Endothelial cell of umbilical vein (primary cell): ENCODE measurements around the gene CDC42BPB. TPM values are rescaled to one million over a fixed set of nuclear protein-coding genes. Genes with fewer than 3 reads are reported as not detected.

Source experiments
- BruUV-seq: library from RNA; stranded (reverse); fragments of 400-500 nt; replicated peaks from 2 replicates; lab custom pipeline; 2021; lab: Mats Ljungman, UMichigan
- CTCF ChIA-PET: fragments of 300-600, 350-600 bp; sonication (Branson Sonifier 250); formaldehyde crosslinking; loops from one replicate; lab custom pipeline; 2021; ENCODE audit warnings: antibody characterized with exemption, inconsistent platforms; lab: Charles Lee
- POLR2A ChIA-PET: fragments of 300-600, 350-600 bp; sonication (Branson Sonifier 250); formaldehyde crosslinking; loops from one replicate; lab custom pipeline; 2021; ENCODE audit warnings: antibody characterized with exemption, inconsistent platforms; lab: Charles Lee
- DNase-seq: peaks from one replicate; pipeline ENCODE4 v3.0.0-alpha.2; 2011; ENCODE audit warnings: low read depth, low spot score
- FAIRE-seq: peaks from 2 replicates; lab custom pipeline; 2011; peaks lifted over from hg19 to GRCh38; lab: Jason Lieb, UNC
- H2AFZ ChIP-seq: 2 replicates; pipeline ENCODE4 v1.6.0; 2012; ENCODE audit warnings: low read depth, low read length, control low read depth, inconsistent platforms
- H3K27ac ChIP-seq: 2 replicates; pipeline ENCODE4 v1.5.1; 2011; ENCODE audit warnings: low read depth, mild to moderate bottlenecking, control low read depth, low read length, moderate library complexity; ENCODE audit not compliant: insufficient read depth
- H3K27me3 ChIP-seq, 2 experiments: 2 replicates each; pipeline versions ENCODE4 v1.6.0 to v1.6.1; 2011; ENCODE audit warnings: low read length in 2 of 2, mixed read lengths in 1 of 2; ENCODE audit not compliant: control insufficient read depth in 2 of 2, insufficient read depth in 2 of 2
- H3K36me3 ChIP-seq, 2 experiments: 2 replicates in 1 of 2; 3 replicates in 1 of 2; pipeline ENCODE4 v1.5.1; 2011; ENCODE audit warnings: low read length in 2 of 2, mild to moderate bottlenecking in 1 of 2, moderate library complexity in 1 of 2; ENCODE audit not compliant: control insufficient read depth in 2 of 2, insufficient read depth in 2 of 2; ENCODE audit errors: extremely low read depth in 1 of 2
- H3K4me1 ChIP-seq: 3 replicates; pipeline ENCODE4 v1.5.1; 2011; ENCODE audit warnings: mild to moderate bottlenecking, low read length; ENCODE audit not compliant: control insufficient read depth, insufficient read depth; ENCODE audit errors: extremely low read depth
- H3K4me2 ChIP-seq: 2 replicates; pipeline ENCODE4 v1.6.1; 2011; ENCODE audit warnings: low read length, control low read depth, mixed read lengths; ENCODE audit not compliant: insufficient read depth
- H3K4me3 ChIP-seq, 3 experiments: fragments of 200-600 bp in 1 of 3; sonication (generic), shearing (Covaris generic) in 1 of 3; replicated peaks in 1 of 3; 2 replicates each; pipeline ENCODE4 v1.5.1; 2011 to 2016; ENCODE audit warnings: control low read depth in 3 of 3, low read length in 3 of 3, mild to moderate bottlenecking in 2 of 3, inconsistent platforms in 1 of 3, low read depth in 1 of 3, moderate library complexity in 1 of 3; ENCODE audit not compliant: insufficient read depth in 1 of 3
- H3K79me2 ChIP-seq: 2 replicates; pipeline ENCODE4 v1.6.0; 2012; ENCODE audit warnings: low read length, inconsistent platforms; ENCODE audit not compliant: control insufficient read depth, insufficient read depth
- H3K9ac ChIP-seq: replicated peaks from 2 replicates; pipeline ENCODE3; 2011; ENCODE audit warnings: low read length, control low read depth; ENCODE audit not compliant: insufficient read depth; ENCODE audit errors: extremely low read depth
- H3K9me1 ChIP-seq: replicated peaks from 3 replicates; pipeline ENCODE4 v1.6.0; 2011; ENCODE audit warnings: mild to moderate bottlenecking, low read length; ENCODE audit not compliant: control insufficient read depth, insufficient read depth; ENCODE audit errors: extremely low read depth
- H3K9me3 ChIP-seq: replicated peaks from 2 replicates; pipeline ENCODE4 v1.5.1; 2012; ENCODE audit warnings: low read length, inconsistent platforms; ENCODE audit not compliant: control insufficient read depth, insufficient read depth
- H4K20me1 ChIP-seq: replicated peaks from 2 replicates; pipeline ENCODE3; 2011; ENCODE audit warnings: mild to moderate bottlenecking, low read length; ENCODE audit not compliant: control insufficient read depth, insufficient read depth; ENCODE audit errors: extremely low read depth
- FOS ChIP-seq: IDR thresholded peaks from 2 replicates; pipeline ENCODE4 v1.6.1; 2011; ENCODE audit warnings: mild to moderate bottlenecking, low read length, moderate library complexity, borderline replicate concordance; ENCODE audit not compliant: insufficient read depth
- GATA2 ChIP-seq: IDR thresholded peaks from 2 replicates; pipeline ENCODE4 v1.7.0; 2011; ENCODE audit warnings: low read depth, mild to moderate bottlenecking, moderate library complexity, mixed read lengths, low read length; ENCODE audit not compliant: insufficient read length, insufficient read depth
- JUN ChIP-seq: IDR thresholded peaks from 2 replicates; pipeline ENCODE4 v1.6.1; 2011; ENCODE audit warnings: borderline replicate concordance, low read depth; ENCODE audit not compliant: insufficient read length, insufficient read depth
- POLR2A ChIP-seq: IDR thresholded peaks from 2 replicates; pipeline ENCODE4 v1.6.1; 2012; ENCODE audit warnings: low read depth, mild to moderate bottlenecking, control low read depth, low read length
- dilution Hi-C: fragments of 300-500 bp; cut with MboI; formaldehyde crosslinking; loops from one replicate; pipeline ENCODE4 v1.15.0; 2019; ENCODE audit warnings: low sequenced_read_pairs; ENCODE audit not compliant: extremely low pct_ligation_motif_present
- intact Hi-C: fragments of 100-400 bp; cut with micrococcal nuclease; formaldehyde crosslinking; loops from one replicate; pipeline ENCODE4 v1.10.0; 2022
- polyA plus RNA-seq, 4 experiments: library from polyadenylated mRNA; depleted of rRNA in 3 of 4; stranded (reverse) in 3 of 4; unstranded in 1 of 4; fragments of >200 nt; gene quantifications; 2 replicates each; pipeline versions ENCODE4 v1.2.1 to v1.2.3, GENCODE V29; 2011 to 2012; ENCODE audit warnings: missing spikeins in 1 of 4
- total RNA-seq: library from RNA; stranded (reverse); gene quantifications from 2 replicates; pipeline ENCODE4 v1.2.3, GENCODE V29; 2021
- TF ChIP-seq, protein P1 (sequence below), 2 donors: IDR thresholded peaks; 1 replicate in 1 of 2; 2 replicates in 1 of 2; pipeline ENCODE4 v1.5.1; 2011; ENCODE audit warnings: low read length in 2 of 2, mild to moderate bottlenecking in 2 of 2, moderate library complexity in 2 of 2, control low read depth in 1 of 2, inconsistent platforms in 1 of 2, low read depth in 1 of 2; ENCODE audit not compliant: insufficient read depth in 1 of 2; ENCODE audit errors: extremely low read depth in 1 of 2

CDC42BPB gene
- total and polyA plus RNA-seq, 2 donors (not counting 3 experiments of a cell fraction or from before 2014, with no cell fraction given) = 82.6 to 131 TPM

DNA sequence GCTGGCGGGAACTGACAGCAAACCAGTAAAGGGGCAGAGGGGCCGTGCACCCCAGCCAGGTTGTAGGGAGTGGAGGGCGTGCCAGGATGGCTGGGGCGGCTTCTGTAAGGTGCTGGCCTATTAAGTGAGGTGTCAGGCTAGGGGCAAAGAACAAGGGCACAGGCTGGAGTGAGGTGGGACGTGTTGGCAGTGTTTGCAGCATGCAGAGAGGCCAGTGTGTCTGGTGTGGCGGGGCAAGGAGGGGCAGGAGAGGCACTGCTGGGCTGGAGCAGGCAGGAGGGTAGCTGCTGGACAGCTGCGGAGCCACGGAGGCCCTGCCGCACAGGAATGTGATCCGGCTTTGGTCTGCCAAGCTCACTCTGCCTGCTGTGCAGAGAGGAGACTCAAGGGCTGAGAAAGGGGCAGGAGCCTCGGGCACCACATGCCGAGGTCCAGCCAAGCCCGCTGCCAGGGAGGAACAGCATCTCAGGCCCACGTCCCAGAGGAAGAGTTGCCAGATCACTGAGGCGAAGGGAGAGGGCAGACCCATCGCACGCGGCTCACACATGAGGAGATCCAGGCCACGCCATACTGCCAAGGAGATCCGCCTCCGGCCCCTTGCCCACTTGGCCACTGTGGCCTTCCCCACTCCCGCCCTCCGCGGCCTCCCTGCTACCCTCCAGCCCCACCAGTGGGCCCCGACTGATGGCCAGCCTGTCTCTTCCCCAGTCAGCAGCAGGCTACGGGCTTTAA lies 88.1 kb downstream of the CDC42BPB start:
- Histone ChIP-seq H3K36me3 (peaks cover 32 to 59% of the 10 kb centered on the region in 2 experiments), H2AFZ (no peak overlapping the region), H4K20me1 (no peaks in the 10 kb centered on the region), H3K4me3 (no peak overlapping the region), H3K27me3 (no peaks in the 10 kb centered on the region), H3K27ac (no peak overlapping the region), H3K4me1 (no peaks in the 10 kb centered on the region), H3K9me1 (no peaks in the 10 kb centered on the region), H3K79me2 (no peaks in the 10 kb centered on the region), H3K9me3 (no peaks in the 10 kb centered on the region), H3K4me2 (no peak overlapping the region), H3K9ac (no peak overlapping the region)
- ChIA-PET CTCF (interaction anchor here (0.9 to 1.0 kb wide), 2 partner anchors 8 to 14 kb away, joined by 3 read pairs; no protein-coding TSS in a partner anchor), POLR2A (no interaction called here)
- TF ChIP-seq GATA2 = no peak
- no TSS peak for BruUV-seq
- dilution Hi-C loops (no loop called here), intact Hi-C loops (no loop called here)
- DNase-seq (no peak), FAIRE-seq (no peak)

DNA sequence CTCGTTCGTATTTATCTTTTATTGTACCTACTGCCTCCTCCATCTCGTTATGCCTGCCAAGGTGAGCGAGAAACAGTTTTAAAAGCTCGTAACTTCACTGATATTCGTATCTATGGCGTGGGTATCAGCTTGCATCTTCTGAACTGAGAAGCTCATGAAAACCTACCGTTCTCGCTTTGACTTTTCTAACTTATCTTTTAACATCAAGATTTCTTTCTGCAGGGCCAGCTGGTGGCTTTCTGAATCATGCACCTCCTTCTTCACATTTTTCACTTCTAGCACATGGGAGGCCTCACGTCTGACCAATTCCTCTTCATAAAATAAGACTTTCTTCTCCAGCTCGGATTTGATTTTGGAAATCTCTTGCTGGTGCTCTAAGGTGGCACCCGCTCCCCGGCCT lies 89.0 kb downstream of the CDC42BPB start:
- H3K79me2 ChIP-seq = no peaks in the 10 kb centered on the region
- FAIRE-seq = no peak
- H3K4me1 ChIP-seq = no peaks in the 10 kb centered on the region
- no peak overlapping the region for H2AFZ ChIP-seq
- H3K4me3 ChIP-seq = no peak overlapping the region
- dilution Hi-C loops = no loop called here
- H3K9me1 ChIP-seq = no peaks in the 10 kb centered on the region
- TF ChIP-seq JUN = no peak
- TF ChIP-seq, protein P1, sequence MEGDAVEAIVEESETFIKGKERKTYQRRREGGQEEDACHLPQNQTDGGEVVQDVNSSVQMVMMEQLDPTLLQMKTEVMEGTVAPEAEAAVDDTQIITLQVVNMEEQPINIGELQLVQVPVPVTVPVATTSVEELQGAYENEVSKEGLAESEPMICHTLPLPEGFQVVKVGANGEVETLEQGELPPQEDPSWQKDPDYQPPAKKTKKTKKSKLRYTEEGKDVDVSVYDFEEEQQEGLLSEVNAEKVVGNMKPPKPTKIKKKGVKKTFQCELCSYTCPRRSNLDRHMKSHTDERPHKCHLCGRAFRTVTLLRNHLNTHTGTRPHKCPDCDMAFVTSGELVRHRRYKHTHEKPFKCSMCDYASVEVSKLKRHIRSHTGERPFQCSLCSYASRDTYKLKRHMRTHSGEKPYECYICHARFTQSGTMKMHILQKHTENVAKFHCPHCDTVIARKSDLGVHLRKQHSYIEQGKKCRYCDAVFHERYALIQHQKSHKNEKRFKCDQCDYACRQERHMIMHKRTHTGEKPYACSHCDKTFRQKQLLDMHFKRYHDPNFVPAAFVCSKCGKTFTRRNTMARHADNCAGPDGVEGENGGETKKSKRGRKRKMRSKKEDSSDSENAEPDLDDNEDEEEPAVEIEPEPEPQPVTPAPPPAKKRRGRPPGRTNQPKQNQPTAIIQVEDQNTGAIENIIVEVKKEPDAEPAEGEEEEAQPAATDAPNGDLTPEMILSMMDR (IDR thresholded peaks at IDR 0.05; ENCODE audit: extremely low read depth in 1 of 2, insufficient read depth in 1 of 2, low read depth in 1 of 2, low read length in 2 of 2) = no peak
- no peak for TF ChIP-seq POLR2A
- TF ChIP-seq FOS = no peak
- no peaks in the 10 kb centered on the region for H3K27me3 ChIP-seq
- no peaks in the 10 kb centered on the region for H4K20me1 ChIP-seq
- H3K9me3 ChIP-seq = no peaks in the 10 kb centered on the region
- DNase-seq = no peak
- BruUV-seq = no TSS peak
- H3K4me2 ChIP-seq = no peak overlapping the region
- no peak overlapping the region for H3K27ac ChIP-seq
- H3K36me3 ChIP-seq = peaks cover 39 to 59% of the 10 kb centered on the region in 2 experiments
- intact Hi-C loops = no loop called here
- ChIA-PET CTCF (interaction anchor here (0.9 kb wide), 1 partner anchor 9 kb away, joined by 3 read pairs; no protein-coding TSS in a partner anchor), POLR2A (interaction anchor here (0.5 kb wide), 1 partner anchor 722 kb away, joined by 6 read pairs; no protein-coding TSS in a partner anchor)
- no peak overlapping the region for H3K9ac ChIP-seq
